ENCODE results near the gene C17orf75. TPM values are rescaled to one million over a fixed set of nuclear protein-coding genes. Genes with fewer than 3 reads are reported as not detected.

C17orf75 gene
- total and polyA plus RNA-seq, 2 of the 8 experiments (the other 6 are each of a cell fraction or from before 2014, with no cell fraction given), result 15.8 to 42.6 TPM

DNA sequence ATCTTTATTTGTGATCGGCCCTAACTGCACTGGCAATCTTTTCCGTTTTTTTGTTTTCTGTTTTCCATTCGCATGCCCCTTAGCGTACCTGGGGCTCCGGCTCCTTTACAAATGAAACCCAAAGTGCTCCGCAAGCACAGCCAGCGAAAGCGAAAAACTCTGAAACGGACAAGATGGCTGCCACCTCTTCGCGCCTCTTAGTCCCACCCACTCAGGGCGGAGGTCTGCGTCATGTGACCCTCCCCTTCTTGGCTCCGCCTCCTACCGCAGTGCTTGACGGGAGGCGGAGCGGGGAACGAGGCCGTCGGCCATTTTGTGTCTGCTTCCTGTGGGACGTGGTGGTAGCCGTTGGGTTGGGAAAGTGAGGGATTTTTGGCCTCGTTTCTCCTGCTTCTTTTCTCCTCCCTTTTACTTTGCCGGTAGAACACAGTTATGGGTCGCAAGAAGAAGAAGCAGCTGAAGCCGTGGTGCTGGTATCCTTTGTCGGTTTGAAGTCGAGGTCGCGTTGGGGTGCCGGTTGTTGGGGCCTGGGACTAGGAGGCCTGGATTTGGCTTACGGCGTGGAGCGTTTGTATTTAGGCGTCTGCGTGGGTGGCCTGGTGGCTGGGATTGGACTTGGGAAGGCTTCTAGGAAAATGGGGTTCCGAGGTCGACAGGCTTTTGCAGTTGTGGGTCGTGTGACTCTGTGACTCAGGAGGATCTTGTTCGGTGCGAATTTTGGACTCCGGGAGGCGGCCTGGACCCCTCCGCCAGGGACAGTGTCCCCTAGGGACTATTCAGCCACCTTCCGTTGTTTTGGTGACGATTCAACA, 8.1 kb upstream of the C17orf75 start, which contains the start of gene ZNF207 (continued):
- TF ChIP-seq PHF8 (conservative IDR thresholded peaks at IDR 0.05; ENCODE audit: low read depth, low read length) (peak; percentile 94), POU5F1 (IDR thresholded peaks at IDR 0.05; ENCODE audit: low read depth, low read length) (no peak), GABPA (IDR thresholded peaks at IDR 0.05; ENCODE audit: borderline replicate concordance, insufficient read depth, low read length) (no peak), ASH2L (IDR thresholded peaks at IDR 0.05; ENCODE audit: low read length) (peak; percentile 76), EP300 (IDR thresholded peaks at IDR 0.05; ENCODE audit: borderline replicate concordance in 1 of 2, low read depth in 2 of 2, low read length in 2 of 2) (no peak), TEAD4 (IDR thresholded peaks at IDR 0.05; ENCODE audit: low read depth, low read length) (no peak), KDM5A (IDR thresholded peaks at IDR 0.05; ENCODE audit: low read length) (0 out of 2 replicates have a peak, but pooled peaks have one; percentile 11), POLR2AphosphoS5 (IDR thresholded peaks at IDR 0.05; ENCODE audit: low read depth, low read length) (peak; percentile 95), CTBP2 (IDR thresholded peaks at IDR 0.05; ENCODE audit: borderline replicate concordance, insufficient read depth, insufficient read length, low read length) (no peak), GTF2F1 (IDR thresholded peaks at IDR 0.05; ENCODE audit: borderline replicate concordance, low read depth, low read length) (0 out of 2 replicates have a peak, but pooled peaks have one; percentile 62), RFX5 (IDR thresholded peaks at IDR 0.05; ENCODE audit: borderline replicate concordance, low read depth, low read length) (no peak), TAF1 (IDR thresholded peaks at IDR 0.05; ENCODE audit: low read depth, low read length) (peak; percentile 98), TAF7 (optimal IDR thresholded peaks at IDR 0.05; ENCODE audit: borderline replicate concordance, low read depth, low read length) (peak; percentile 63), ZNF274 (IDR thresholded peaks at IDR 0.05; ENCODE audit: borderline replicate concordance, extremely low read depth, low read length) (no peak)
- TF ChIP-seq, protein P1, sequence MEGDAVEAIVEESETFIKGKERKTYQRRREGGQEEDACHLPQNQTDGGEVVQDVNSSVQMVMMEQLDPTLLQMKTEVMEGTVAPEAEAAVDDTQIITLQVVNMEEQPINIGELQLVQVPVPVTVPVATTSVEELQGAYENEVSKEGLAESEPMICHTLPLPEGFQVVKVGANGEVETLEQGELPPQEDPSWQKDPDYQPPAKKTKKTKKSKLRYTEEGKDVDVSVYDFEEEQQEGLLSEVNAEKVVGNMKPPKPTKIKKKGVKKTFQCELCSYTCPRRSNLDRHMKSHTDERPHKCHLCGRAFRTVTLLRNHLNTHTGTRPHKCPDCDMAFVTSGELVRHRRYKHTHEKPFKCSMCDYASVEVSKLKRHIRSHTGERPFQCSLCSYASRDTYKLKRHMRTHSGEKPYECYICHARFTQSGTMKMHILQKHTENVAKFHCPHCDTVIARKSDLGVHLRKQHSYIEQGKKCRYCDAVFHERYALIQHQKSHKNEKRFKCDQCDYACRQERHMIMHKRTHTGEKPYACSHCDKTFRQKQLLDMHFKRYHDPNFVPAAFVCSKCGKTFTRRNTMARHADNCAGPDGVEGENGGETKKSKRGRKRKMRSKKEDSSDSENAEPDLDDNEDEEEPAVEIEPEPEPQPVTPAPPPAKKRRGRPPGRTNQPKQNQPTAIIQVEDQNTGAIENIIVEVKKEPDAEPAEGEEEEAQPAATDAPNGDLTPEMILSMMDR (IDR thresholded peaks at IDR 0.05; ENCODE audit: control extremely low read depth in 1 of 3, insufficient read depth in 1 of 3, low read depth in 1 of 3, low read length in 3 of 3), result no peak; a peak in 1 of 4 replicates
- TF ChIP-seq, protein P2, sequence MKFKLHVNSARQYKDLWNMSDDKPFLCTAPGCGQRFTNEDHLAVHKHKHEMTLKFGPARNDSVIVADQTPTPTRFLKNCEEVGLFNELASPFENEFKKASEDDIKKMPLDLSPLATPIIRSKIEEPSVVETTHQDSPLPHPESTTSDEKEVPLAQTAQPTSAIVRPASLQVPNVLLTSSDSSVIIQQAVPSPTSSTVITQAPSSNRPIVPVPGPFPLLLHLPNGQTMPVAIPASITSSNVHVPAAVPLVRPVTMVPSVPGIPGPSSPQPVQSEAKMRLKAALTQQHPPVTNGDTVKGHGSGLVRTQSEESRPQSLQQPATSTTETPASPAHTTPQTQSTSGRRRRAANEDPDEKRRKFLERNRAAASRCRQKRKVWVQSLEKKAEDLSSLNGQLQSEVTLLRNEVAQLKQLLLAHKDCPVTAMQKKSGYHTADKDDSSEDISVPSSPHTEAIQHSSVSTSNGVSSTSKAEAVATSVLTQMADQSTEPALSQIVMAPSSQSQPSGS (IDR thresholded peaks at IDR 0.05; ENCODE audit: low read length), result peak; percentile 52; the same call in 1 of the 2 replicates
- TF ChIP-seq, protein P3, sequence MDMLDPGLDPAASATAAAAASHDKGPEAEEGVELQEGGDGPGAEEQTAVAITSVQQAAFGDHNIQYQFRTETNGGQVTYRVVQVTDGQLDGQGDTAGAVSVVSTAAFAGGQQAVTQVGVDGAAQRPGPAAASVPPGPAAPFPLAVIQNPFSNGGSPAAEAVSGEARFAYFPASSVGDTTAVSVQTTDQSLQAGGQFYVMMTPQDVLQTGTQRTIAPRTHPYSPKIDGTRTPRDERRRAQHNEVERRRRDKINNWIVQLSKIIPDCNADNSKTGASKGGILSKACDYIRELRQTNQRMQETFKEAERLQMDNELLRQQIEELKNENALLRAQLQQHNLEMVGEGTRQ (IDR thresholded peaks at IDR 0.05; ENCODE audit: low read length), result peak; percentile 97
